H1 (cell line): ENCODE data around the gene FIGNL2. TPM values are rescaled to one million over a fixed set of nuclear protein-coding genes. Genes with fewer than 3 reads are reported as not detected.

Experiments used
- ATF3 ChIP-seq: IDR thresholded peaks from 2 replicates; pipeline ENCODE4 v1.6.1; 2011; ENCODE audit warnings: low read depth, mild to moderate bottlenecking, low read length; ENCODE audit not compliant: insufficient read depth
- BRCA1 ChIP-seq: IDR thresholded peaks from 2 replicates; pipeline ENCODE4 v1.6.1; 2012; ENCODE audit warnings: low read depth, low read length, improper control_type of control experiment
- CHD7 ChIP-seq: fragments of 300-600 bp; sonication (generic); IDR thresholded peaks from 2 replicates; pipeline ENCODE4 v1.7.1; 2012; ENCODE audit warnings: low read length, moderate library complexity, mild to moderate bottlenecking, inconsistent platforms; ENCODE audit not compliant: insufficient replicate concordance
- CREB1 ChIP-seq: IDR thresholded peaks from 2 replicates; pipeline ENCODE4 v1.6.1; 2012; ENCODE audit warnings: inconsistent platforms
- EGR1 ChIP-seq: IDR thresholded peaks from 2 replicates; pipeline ENCODE4 v1.6.1; 2011; ENCODE audit warnings: low read depth, low read length, borderline replicate concordance
- GTF2F1 ChIP-seq: IDR thresholded peaks from 2 replicates; pipeline ENCODE4 v1.6.1; 2012; ENCODE audit warnings: low read depth, low read length, improper control_type of control experiment, borderline replicate concordance
- POLR2AphosphoS5 ChIP-seq: IDR thresholded peaks from 2 replicates; pipeline ENCODE4 v1.6.1; 2011; ENCODE audit warnings: low read depth, low read length
- POU5F1 ChIP-seq: IDR thresholded peaks from 2 replicates; pipeline ENCODE4 v1.6.1; 2011; ENCODE audit warnings: low read depth, mild to moderate bottlenecking, low read length, moderate library complexity
- polyA plus RNA-seq, 7 experiments: library from polyadenylated mRNA; depleted of rRNA in 3 of 7; stranded (reverse) in 5 of 7; unstranded in 2 of 7; fragments of >200 nt in 5 of 7; fragments of 200-250 nt in 2 of 7; gene quantifications; 1 replicate in 5 of 7; 2 replicates in 1 of 7; 4 replicates in 1 of 7; pipeline versions ENCODE4 v1.2.1 to v1.2.3, GENCODE V29; 2011 to 2013; ENCODE audit warnings: missing spikeins in 2 of 7, mixed read lengths in 2 of 7
- total RNA-seq: library from RNA; stranded (reverse); fragmentation: NEBNext Ultra II Directional; extraction: Animal tissue kit (Norgen Biotek cat#: 25700); gene quantifications from 2 replicates; pipeline ENCODE4 v1.2.1, GENCODE V29; 2021

Gene FIGNL2
- total and polyA plus RNA-seq, 2 of the 8 experiments (the other 6 are each of a cell fraction or from before 2014, with no cell fraction given) = 6.5 to 7.1 TPM

GRCh38 chr12:51784688-51785087 lies 63.8 kb downstream of the FIGNL2 start (continued):
- no peak for TF ChIP-seq CHD7
- no peak for TF ChIP-seq GTF2F1
- no peak for TF ChIP-seq EGR1
- no peak for TF ChIP-seq BRCA1
- no peak for TF ChIP-seq POU5F1
- no peak for TF ChIP-seq ATF3
- no peak for TF ChIP-seq POLR2AphosphoS5
- TF ChIP-seq CREB1 = no peak
